Central memory CD8-positive, alpha-beta T cell (primary cell): Measurements from ENCODE around the gene FAM241B.

ENCODE experiments used
- ATAC-seq: fragments of 150-1000 bp; cut with Tn5 transposase; replicated peaks from 2 replicates; pipeline ENCODE4 v1.10.0; 2022; ENCODE audit warnings: mild to moderate bottlenecking, moderate FRiP score, moderate number of reproducible peaks; ENCODE audit not compliant: poor library complexity, severe bottlenecking; ENCODE audit errors: extremely low read depth
- DNase-seq, 2 donors: peaks; one replicate each; pipeline ENCODE4 v3.0.0; 2021; ENCODE audit warnings: low spot score in 2 of 2
- H3K27ac Mint-ChIP-seq: one replicate; pipeline ENCODE4 v1.8.0; 2022; ENCODE audit warnings: low read depth, mild to moderate bottlenecking, moderate library complexity, mixed read lengths
- H3K27me3 Mint-ChIP-seq: one replicate; pipeline ENCODE4 v1.8.0; 2022; ENCODE audit warnings: mixed read lengths
- H3K36me3 Mint-ChIP-seq: one replicate; pipeline ENCODE4 v1.8.0; 2022; ENCODE audit warnings: mild to moderate bottlenecking, moderate library complexity, mixed read lengths; ENCODE audit not compliant: insufficient read depth
- H3K4me1 Mint-ChIP-seq: one replicate; pipeline ENCODE4 v1.8.0; 2022; ENCODE audit warnings: mixed read lengths
- H3K4me3 Mint-ChIP-seq: one replicate; pipeline ENCODE4 v1.8.0; 2022; ENCODE audit warnings: mild to moderate bottlenecking, moderate library complexity, mixed read lengths
- H3K9me3 Mint-ChIP-seq: one replicate; pipeline ENCODE4 v1.8.0; 2022; ENCODE audit warnings: mixed read lengths

FAM241B gene

DNA sequence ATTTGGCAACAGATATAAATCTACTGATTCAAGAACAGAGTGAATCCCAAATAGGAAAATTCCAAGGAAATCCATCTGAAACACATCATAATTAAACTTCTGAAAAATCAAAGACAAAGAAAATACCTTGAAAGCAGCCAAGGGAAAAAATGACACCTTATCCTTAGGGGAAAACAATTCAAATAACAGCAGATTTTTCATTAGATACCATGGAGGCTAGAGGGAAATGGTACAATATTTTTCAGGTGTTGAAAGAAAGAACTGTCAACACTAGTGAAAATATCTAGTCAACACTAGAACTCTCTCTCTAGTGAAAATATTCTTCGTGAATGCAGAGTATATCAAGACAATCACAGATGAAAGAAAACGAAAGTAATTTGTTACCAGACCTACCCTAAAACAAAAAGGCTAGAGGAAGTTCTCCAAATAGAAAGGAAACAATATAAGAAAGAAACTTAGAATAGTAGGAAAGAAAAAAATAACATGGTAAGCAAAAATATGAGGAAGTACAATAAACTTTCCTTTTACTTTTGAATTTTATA is 5.7 kb upstream of the FAM241B start:
- Mint-ChIP-seq H3K4me3 (no peak overlapping the region), H3K27ac (peak overlapping the region; percentile 30)
- peak; percentile 87 for ATAC-seq

GRCh38 chr10:69626826-69627225 is 3.2 kb upstream of the FAM241B start:
- DNase-seq (no peak), ATAC-seq (no peak)
- H3K4me1 Mint-ChIP-seq: peaks cover 21% of the 10 kb centered on the region
- H3K4me3 Mint-ChIP-seq: no peak overlapping the region
- H3K9me3 Mint-ChIP-seq: peaks cover 6% of the 10 kb centered on the region
- no peak overlapping the region for H3K27ac Mint-ChIP-seq
- H3K36me3 Mint-ChIP-seq: peaks cover 4% of the 10 kb centered on the region
- H3K27me3 Mint-ChIP-seq: no peaks in the 10 kb centered on the region

More for the DNA sequence above, 5.7 kb upstream of the FAM241B start:
- Mint-ChIP-seq H3K9me3 (peaks cover 6% of the 10 kb centered on the region), H3K36me3 (no peaks in the 10 kb centered on the region), H3K4me1 (peaks cover 24% of the 10 kb centered on the region), H3K27me3 (no peaks in the 10 kb centered on the region)
- no peak for DNase-seq

DNA sequence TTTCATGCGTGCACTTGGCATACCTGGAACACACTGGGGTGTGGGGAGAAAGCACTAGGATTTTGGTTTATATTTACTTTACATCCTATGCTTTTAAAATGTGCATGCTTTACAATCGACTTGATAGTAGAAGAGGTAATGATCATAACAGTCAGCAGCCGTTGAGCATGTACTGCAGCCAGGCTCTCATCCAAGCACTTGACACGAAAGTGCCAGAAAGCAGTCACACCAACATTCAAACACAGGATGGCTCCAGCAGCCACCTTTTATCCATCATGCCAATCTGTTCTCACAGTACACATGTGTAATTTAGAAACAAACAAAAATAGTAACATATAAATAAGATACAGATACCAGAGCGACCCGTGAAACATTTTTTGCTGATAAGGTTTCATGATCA is 1.2 kb upstream of the FAM241B start:
- no peak overlapping the region for H3K4me3 Mint-ChIP-seq
- H3K36me3 Mint-ChIP-seq: peaks cover 9% of the 10 kb centered on the region
- no peaks in the 10 kb centered on the region for H3K27me3 Mint-ChIP-seq
- DNase-seq: no peak
- peaks cover under 1% of the 10 kb centered on the region for H3K9me3 Mint-ChIP-seq
- peaks cover 22% of the 10 kb centered on the region for H3K4me1 Mint-ChIP-seq
- ATAC-seq: no peak
- H3K27ac Mint-ChIP-seq: no peak overlapping the region

DNA sequence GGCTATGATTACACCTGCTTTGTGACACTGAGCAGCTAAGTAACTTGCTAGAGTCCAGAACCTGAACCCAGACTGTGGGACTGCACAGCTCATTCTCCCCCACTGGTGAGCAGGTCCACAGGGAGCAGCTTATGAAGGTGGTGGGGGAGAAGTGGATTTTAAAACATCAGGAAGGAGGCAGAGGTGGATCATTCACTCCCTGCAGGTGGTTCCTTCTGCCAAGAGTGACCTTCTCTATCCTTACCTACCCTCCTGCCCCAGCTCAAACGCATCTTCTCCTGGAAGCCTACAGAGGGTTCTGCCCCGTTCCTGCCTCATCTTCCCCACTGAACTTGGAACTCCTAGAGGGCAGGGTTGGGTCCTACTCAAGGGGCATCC is 539 bp upstream of the FAM241B start:
- DNase-seq (no peak), ATAC-seq (no peak)
- Mint-ChIP-seq H3K36me3 (peaks cover 9% of the 10 kb centered on the region), H3K9me3 (no peaks in the 10 kb centered on the region), H3K27ac (no peak overlapping the region), H3K4me1 (peaks cover 16% of the 10 kb centered on the region), H3K4me3 (peak overlapping the region; percentile 60), H3K27me3 (no peaks in the 10 kb centered on the region)

DNA sequence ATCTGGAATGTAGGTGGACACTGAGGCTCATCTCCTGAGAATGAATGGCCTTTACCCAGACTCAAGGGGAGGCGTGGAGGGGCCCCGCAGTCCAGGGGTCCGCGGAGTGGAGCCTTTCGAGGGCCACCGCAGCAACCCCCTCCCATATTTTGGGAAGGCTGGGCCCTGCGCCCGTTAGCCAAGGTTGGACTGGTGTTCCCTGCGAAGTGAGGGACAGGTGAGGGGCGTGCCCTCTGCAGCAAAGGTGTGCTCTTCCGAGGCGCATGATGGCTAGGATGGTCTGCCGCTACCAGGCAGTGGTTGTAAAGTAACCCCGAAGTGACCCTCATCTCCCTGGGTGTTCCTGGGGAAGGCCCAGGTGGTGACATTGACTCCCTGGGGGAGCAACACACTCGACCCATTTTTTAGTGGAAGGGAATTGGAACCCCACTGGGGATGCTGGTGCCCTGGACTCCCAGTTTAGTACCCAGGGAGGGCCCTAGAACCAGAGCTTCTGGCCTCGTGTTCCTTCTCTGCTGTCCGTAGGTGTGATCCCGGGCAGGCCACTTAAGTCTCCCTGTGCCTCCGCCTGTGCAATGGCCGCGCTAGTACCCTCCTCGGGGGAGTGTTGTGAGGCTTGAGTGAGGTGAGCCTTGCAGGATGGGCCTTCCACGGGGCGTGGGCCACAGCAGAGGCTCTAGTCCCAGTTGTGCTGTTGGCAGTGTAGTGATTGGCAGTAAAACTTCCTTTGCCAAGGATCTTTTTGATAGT is 779 bp downstream of the FAM241B start:
- Mint-ChIP-seq H3K4me3 (peak overlapping the region; percentile 71), H3K9me3 (no peaks in the 10 kb centered on the region), H3K4me1 (peaks cover 14% of the 10 kb centered on the region), H3K36me3 (peaks cover 9% of the 10 kb centered on the region), H3K27me3 (no peaks in the 10 kb centered on the region), H3K27ac (peak overlapping the region; percentile 56)
- DNase-seq: no peak
- ATAC-seq: no peak

DNA sequence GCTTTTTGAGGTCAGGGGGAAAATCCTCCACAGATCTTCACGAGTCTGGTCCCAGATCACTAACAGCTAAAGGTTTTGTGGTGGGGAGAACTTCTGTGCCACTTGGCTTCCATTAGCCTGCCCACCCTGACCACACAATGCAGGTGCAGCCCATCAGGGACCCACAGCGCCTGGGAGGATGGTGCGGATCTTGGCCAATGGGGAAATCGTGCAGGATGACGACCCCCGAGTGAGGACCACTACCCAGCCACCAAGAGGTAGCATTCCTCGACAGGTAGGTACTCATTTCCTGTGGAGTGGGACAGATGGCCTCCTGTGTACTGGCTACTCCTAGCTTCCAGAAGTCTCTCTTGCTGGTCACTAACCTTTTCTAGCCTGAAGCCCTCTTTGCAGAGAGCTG is 1.5 kb downstream of the FAM241B start:
- ATAC-seq (no peak), DNase-seq (no peak)
- no peaks in the 10 kb centered on the region for H3K27me3 Mint-ChIP-seq
- H3K9me3 Mint-ChIP-seq: no peaks in the 10 kb centered on the region
- peak overlapping the region; percentile 56 for H3K27ac Mint-ChIP-seq
- peaks cover 14% of the 10 kb centered on the region for H3K4me1 Mint-ChIP-seq
- peak overlapping the region; percentile 71 for H3K4me3 Mint-ChIP-seq
- peaks cover 9% of the 10 kb centered on the region for H3K36me3 Mint-ChIP-seq

DNA sequence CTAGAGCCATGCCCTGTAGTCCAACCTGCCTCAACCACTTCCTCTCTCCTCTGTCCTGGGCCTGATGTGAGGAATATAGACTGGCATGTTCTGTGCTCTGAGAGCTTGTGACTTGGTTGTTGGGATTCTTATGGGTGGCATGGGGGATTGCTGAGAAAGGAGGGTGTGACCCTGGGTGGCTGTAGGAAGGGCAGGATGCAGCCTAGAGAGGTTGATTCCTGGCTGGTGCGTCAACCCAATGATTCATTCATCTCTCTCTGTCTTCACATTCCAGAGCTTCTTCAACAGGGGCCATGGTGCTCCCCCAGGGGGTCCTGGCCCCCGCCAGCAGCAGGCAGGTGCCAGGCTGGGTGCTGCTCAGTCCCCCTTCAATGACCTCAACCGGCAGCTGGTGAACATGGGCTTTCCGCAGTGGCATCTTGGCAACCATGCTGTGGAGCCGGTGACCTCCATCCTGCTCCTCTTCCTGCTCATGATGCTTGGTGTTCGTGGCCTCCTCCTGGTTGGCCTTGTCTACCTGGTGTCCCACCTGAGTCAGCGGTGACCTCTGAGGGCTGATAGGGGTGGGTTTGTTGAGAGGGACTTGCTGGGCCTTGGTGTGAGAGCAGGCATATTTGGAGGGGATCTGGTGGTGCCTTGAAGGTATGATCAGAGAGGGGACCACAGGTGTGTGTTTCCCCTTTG is 2.6 kb downstream of the FAM241B start:
- H3K4me1 Mint-ChIP-seq: peaks cover 14% of the 10 kb centered on the region
- H3K36me3 Mint-ChIP-seq: peaks cover 9% of the 10 kb centered on the region
- DNase-seq (no peak), ATAC-seq (no peak)
- H3K9me3 Mint-ChIP-seq: no peaks in the 10 kb centered on the region
- no peaks in the 10 kb centered on the region for H3K27me3 Mint-ChIP-seq
- H3K4me3 Mint-ChIP-seq: peak overlapping the region; percentile 29
- no peak overlapping the region for H3K27ac Mint-ChIP-seq

GRCh38 chr10:69633673-69634635 is 3.9 kb downstream of the FAM241B start:
- H3K27me3 Mint-ChIP-seq: no peaks in the 10 kb centered on the region
- no peak for ATAC-seq
- H3K4me1 Mint-ChIP-seq: peaks cover 14% of the 10 kb centered on the region
- H3K27ac Mint-ChIP-seq: peak overlapping the region; percentile 76
- H3K9me3 Mint-ChIP-seq: no peaks in the 10 kb centered on the region
- DNase-seq: no peak
- H3K36me3 Mint-ChIP-seq: peaks cover 9% of the 10 kb centered on the region
- H3K4me3 Mint-ChIP-seq: no peak overlapping the region

DNA sequence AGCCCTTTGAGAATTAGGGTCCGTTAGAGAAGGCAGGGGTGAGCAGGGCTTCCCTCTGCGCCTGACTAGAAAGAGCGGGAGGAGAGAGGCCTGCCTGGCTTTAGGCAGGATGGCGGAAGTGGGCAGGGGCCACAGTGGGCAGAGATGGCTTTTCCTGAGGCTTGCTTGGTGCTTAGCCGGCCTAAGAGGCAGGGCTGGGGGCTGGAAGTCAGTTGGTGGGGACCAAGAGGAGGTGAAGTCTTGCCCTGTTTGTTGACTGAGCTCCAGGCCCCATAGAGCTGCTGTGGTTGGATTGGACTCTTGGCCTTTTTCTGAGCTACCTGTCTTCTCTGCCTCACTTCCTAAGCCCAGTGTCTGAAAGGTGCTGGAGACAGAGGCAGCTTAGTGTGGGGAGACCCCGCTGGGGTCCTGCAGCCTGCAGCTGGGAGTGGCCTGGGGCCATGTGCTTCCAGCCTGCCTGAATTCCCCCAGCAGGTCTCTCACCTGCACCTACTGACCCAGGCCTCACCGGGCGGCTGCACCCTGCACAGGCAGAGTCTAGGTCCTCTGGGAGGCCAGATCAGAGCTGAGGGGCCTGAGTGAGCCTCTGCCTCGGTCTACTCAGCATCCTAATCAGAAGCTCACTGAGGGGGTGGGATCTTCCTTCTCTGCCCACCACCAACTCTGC is 4.8 kb downstream of the FAM241B start:
- no peak for DNase-seq
- Mint-ChIP-seq H3K27ac (no peak overlapping the region), H3K4me3 (no peak overlapping the region), H3K27me3 (no peaks in the 10 kb centered on the region), H3K36me3 (peaks cover 5% of the 10 kb centered on the region), H3K9me3 (no peaks in the 10 kb centered on the region), H3K4me1 (peaks cover 14% of the 10 kb centered on the region)
- ATAC-seq: no peak

GRCh38 chr10:69635428-69636272 is 5.6 kb downstream of the FAM241B start:
- no peaks in the 10 kb centered on the region for H3K9me3 Mint-ChIP-seq
- ATAC-seq: no peak
- peaks cover 14% of the 10 kb centered on the region for H3K4me1 Mint-ChIP-seq
- DNase-seq: no peak
- no peak overlapping the region for H3K4me3 Mint-ChIP-seq
- no peak overlapping the region for H3K27ac Mint-ChIP-seq
- peaks cover 5% of the 10 kb centered on the region for H3K36me3 Mint-ChIP-seq
- no peaks in the 10 kb centered on the region for H3K27me3 Mint-ChIP-seq

DNA sequence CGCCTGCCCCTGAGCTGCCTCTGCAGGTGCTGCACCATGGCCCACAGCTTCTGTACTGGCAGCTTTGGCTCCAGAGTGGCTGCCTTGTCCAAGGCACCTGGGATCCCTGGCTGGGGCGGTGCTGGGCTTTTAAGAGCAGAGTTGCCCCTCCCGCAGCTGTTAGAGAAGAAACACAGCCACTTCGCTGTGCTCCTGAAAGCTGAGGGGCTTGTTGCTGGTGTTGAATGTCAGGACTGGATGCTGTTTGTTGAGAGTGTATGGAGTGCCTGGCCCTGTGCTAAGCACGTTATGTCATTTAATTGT is 6.2 kb downstream of the FAM241B start:
- Mint-ChIP-seq H3K27ac (no peak overlapping the region), H3K4me1 (peaks cover 10% of the 10 kb centered on the region), H3K36me3 (peaks cover 5% of the 10 kb centered on the region), H3K4me3 (no peak overlapping the region), H3K27me3 (no peaks in the 10 kb centered on the region), H3K9me3 (no peaks in the 10 kb centered on the region)
- DNase-seq: no peak
- ATAC-seq: no peak
